H9 (cell line): ENCODE results near the gene RBM12. TPM values are rescaled to one million over a fixed set of nuclear protein-coding genes. Genes with fewer than 3 reads are reported as not detected.

ENCODE experiments used
- DNase-seq: peaks from one replicate; pipeline ENCODE4 v3.0.0-alpha.2; 2017
- H2AFZ ChIP-seq: one replicate; pipeline ENCODE4 v1.6.1; 2013; ENCODE audit warnings: mild to moderate bottlenecking, low read length, control low read depth, moderate library complexity
- H2AK5ac ChIP-seq: 2 replicates; pipeline ENCODE4 v1.6.1; 2013; ENCODE audit warnings: low read length, control low read depth, mixed read lengths; ENCODE audit not compliant: insufficient read length
- H2BK120ac ChIP-seq: one replicate; pipeline ENCODE4 v1.6.1; 2013; ENCODE audit warnings: low read depth, mild to moderate bottlenecking, low read length, control low read depth, inconsistent platforms; ENCODE audit not compliant: poor library complexity, severe bottlenecking
- H2BK12ac ChIP-seq: 2 replicates; pipeline ENCODE4 v1.6.1; 2013; ENCODE audit warnings: low read length, control low read depth, mixed read lengths, low read depth; ENCODE audit not compliant: insufficient read length
- H2BK15ac ChIP-seq: 2 replicates; pipeline ENCODE4 v1.6.1; 2013; ENCODE audit warnings: low read depth, low read length, control low read depth
- H2BK20ac ChIP-seq: one replicate; pipeline ENCODE4 v1.6.1; 2013; ENCODE audit warnings: low read depth, mild to moderate bottlenecking, low read length, control low read depth, inconsistent platforms; ENCODE audit not compliant: poor library complexity, severe bottlenecking
- H2BK5ac ChIP-seq: 2 replicates; pipeline ENCODE4 v1.6.1; 2013; ENCODE audit warnings: low read length, control low read depth, mixed read lengths; ENCODE audit not compliant: insufficient read length
- H3K14ac ChIP-seq: 2 replicates; pipeline ENCODE4 v1.6.1; 2013; ENCODE audit warnings: low read length, control low read depth; ENCODE audit not compliant: insufficient read depth
- H3K18ac ChIP-seq: 2 replicates; pipeline ENCODE4 v1.6.1; 2013; ENCODE audit warnings: low read depth, mild to moderate bottlenecking, mixed read lengths, low read length, control low read depth; ENCODE audit not compliant: insufficient read length
- H3K23ac ChIP-seq: 2 replicates; pipeline ENCODE4 v1.6.1; 2013; ENCODE audit warnings: low read length, control low read depth, mixed read lengths, low read depth; ENCODE audit not compliant: insufficient read length
- H3K23me2 ChIP-seq: 2 replicates; pipeline ENCODE4 v1.6.1; 2013; ENCODE audit warnings: low read depth, mild to moderate bottlenecking, mixed read lengths, low read length, control low read depth; ENCODE audit not compliant: insufficient read length, poor library complexity, severe bottlenecking
- H3K27ac ChIP-seq: 2 replicates; pipeline ENCODE4 v1.5.1; 2013; ENCODE audit warnings: low read length, control low read depth, mixed read lengths, low read depth; ENCODE audit not compliant: insufficient read length
- H3K27me3 ChIP-seq: 2 replicates; pipeline ENCODE4 v1.6.1; 2013; ENCODE audit warnings: low read length, control low read depth, inconsistent platforms; ENCODE audit not compliant: insufficient read depth
- H3K4ac ChIP-seq: 2 replicates; pipeline ENCODE4 v1.6.1; 2013; ENCODE audit warnings: low read depth, mild to moderate bottlenecking, control low read depth, inconsistent platforms, low read length, moderate library complexity
- H3K4me1 ChIP-seq: 2 replicates; pipeline ENCODE4 v1.6.1; 2013; ENCODE audit warnings: low read length, control low read depth, inconsistent platforms; ENCODE audit not compliant: insufficient read depth
- H3K4me2 ChIP-seq: 2 replicates; pipeline ENCODE4 v1.6.1; 2013; ENCODE audit warnings: low read length, control low read depth, mixed read lengths; ENCODE audit not compliant: insufficient read length, insufficient read depth
- H3K56ac ChIP-seq: 2 replicates; pipeline ENCODE4 v1.6.1; 2013; ENCODE audit warnings: low read depth, mild to moderate bottlenecking, mixed read lengths, low read length, control low read depth; ENCODE audit not compliant: insufficient read length
- H3K79me1 ChIP-seq: 2 replicates; pipeline ENCODE4 v1.6.1; 2013; ENCODE audit warnings: low read depth, mild to moderate bottlenecking, moderate library complexity, low read length, control low read depth, inconsistent platforms; ENCODE audit not compliant: insufficient read depth, poor library complexity, severe bottlenecking
- H3K79me2 ChIP-seq: 2 replicates; pipeline ENCODE4 v1.6.1; 2013; ENCODE audit warnings: low read length, control low read depth, inconsistent platforms; ENCODE audit not compliant: insufficient read depth
- H3K9ac ChIP-seq: 2 replicates; pipeline ENCODE4 v1.6.1; 2013; ENCODE audit warnings: low read length, control low read depth, mixed read lengths; ENCODE audit not compliant: insufficient read length; ENCODE audit errors: extremely low read depth
- H3K9me3 ChIP-seq: one replicate; pipeline ENCODE4 v1.6.1; 2013; ENCODE audit warnings: low read depth, low read length, inconsistent platforms; ENCODE audit not compliant: control insufficient read depth
- H3T11ph ChIP-seq: one replicate; pipeline ENCODE4 v1.6.1; 2013; ENCODE audit warnings: mild to moderate bottlenecking, low read length, control low read depth, inconsistent platforms
- H4K20me1 ChIP-seq: one replicate; pipeline ENCODE4 v1.6.1; 2013; ENCODE audit not compliant: control insufficient read depth, insufficient read length, insufficient read depth
- H4K5ac ChIP-seq: 2 replicates; pipeline ENCODE4 v1.6.1; 2013; ENCODE audit warnings: low read depth, mild to moderate bottlenecking, mixed read lengths, low read length, control low read depth; ENCODE audit not compliant: insufficient read length
- H4K8ac ChIP-seq: replicated peaks from 2 replicates; pipeline ENCODE4 v1.6.1; 2013; ENCODE audit warnings: low read length, control low read depth, mixed read lengths, low read depth; ENCODE audit not compliant: insufficient read length
- H4K91ac ChIP-seq: 2 replicates; pipeline ENCODE4 v1.6.1; 2013; ENCODE audit warnings: low read depth, mild to moderate bottlenecking, moderate library complexity, mixed read lengths, low read length, control low read depth; ENCODE audit not compliant: insufficient read length
- H3K27ac Mint-ChIP-seq, 3 experiments: 2 replicates in 2 of 3; 3 replicates in 1 of 3; pipeline ENCODE4 v1.8.0; 2020 to 2021; ENCODE audit warnings: mixed read lengths in 3 of 3, mild to moderate bottlenecking in 1 of 3, moderate library complexity in 1 of 3
- H3K27me3 Mint-ChIP-seq: 2 replicates; pipeline ENCODE4 v1.8.0; 2021; ENCODE audit warnings: low read depth, mild to moderate bottlenecking, moderate library complexity, mixed read lengths
- H3K36me3 Mint-ChIP-seq, 3 experiments: 2 replicates in 2 of 3; 3 replicates in 1 of 3; pipeline ENCODE4 v1.8.0; 2020 to 2021; ENCODE audit warnings: low read depth in 3 of 3, mixed read lengths in 3 of 3; ENCODE audit not compliant: insufficient read depth in 1 of 3
- H3K4me1 Mint-ChIP-seq, 2 experiments: 2 replicates each; pipeline ENCODE4 v1.8.0; 2020; ENCODE audit warnings: mixed read lengths in 2 of 2
- H3K4me3 Mint-ChIP-seq, 2 experiments: 2 replicates in 1 of 2; 3 replicates in 1 of 2; pipeline ENCODE4 v1.8.0; 2020 to 2021; ENCODE audit warnings: mild to moderate bottlenecking in 2 of 2, mixed read lengths in 2 of 2, moderate library complexity in 1 of 2
- H3K9me3 Mint-ChIP-seq, 2 experiments: 2 replicates in 1 of 2; 3 replicates in 1 of 2; pipeline ENCODE4 v1.8.0; 2020; ENCODE audit warnings: mild to moderate bottlenecking in 2 of 2, mixed read lengths in 2 of 2, moderate library complexity in 1 of 2
- WGBS: extraction: QIAGEN DNeasy Blood & Tissue Kit; methylation state at CpG from one replicate; pipeline ENCODE4 v1.1.7; 2013; ENCODE audit warnings: missing lambda C conversion rate, low lambda C conversion rate, mixed read lengths; ENCODE audit not compliant: insufficient read length; ENCODE audit errors: extremely low coverage; 5-methylcytosine and 5-hydroxymethylcytosine counted together
- total RNA-seq: library from RNA; stranded (reverse); gene quantifications from 2 replicates; pipeline ENCODE4 v1.2.1, GENCODE V29; 2021
- TF ChIP-seq, protein P1 (sequence below): fragments of 200-600 bp; sonication (generic); conservative IDR thresholded peaks from 3 replicates; pipeline ENCODE4 v1.8.0; 2021; ENCODE audit warnings: antibody characterized with exemption, mild to moderate bottlenecking

RBM12 gene
- total RNA-seq, 1 experiment from 2014 or later: 260 TPM

DNA sequence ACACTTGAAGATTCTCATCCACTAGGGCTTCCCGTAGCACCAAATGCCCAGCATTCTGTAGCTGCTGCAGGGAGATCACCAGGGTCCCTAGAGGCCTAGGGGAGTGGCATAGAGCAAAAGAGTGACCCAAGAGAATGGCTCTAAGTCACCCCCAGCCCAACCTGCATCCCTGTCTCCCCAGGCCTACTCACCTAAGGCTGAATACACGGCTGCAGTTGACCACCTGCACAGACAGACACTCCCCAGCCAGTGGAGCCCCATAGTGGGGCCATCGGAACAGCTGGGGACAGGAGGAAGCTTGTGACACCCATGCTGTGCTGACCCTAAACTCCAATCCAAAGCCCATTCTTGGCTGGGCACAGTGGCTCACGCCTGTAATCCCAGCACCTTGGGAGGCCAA lies 58.6 kb downstream of the RBM12 start:
- Mint-ChIP-seq H3K36me3 (no peaks in the 10 kb centered on the region; a peak in 1 of 7 replicates), H3K27me3 (peaks cover 43% of the 10 kb centered on the region), H3K9me3 (no peaks in the 10 kb centered on the region), H3K27ac (no peak overlapping the region), H3K4me3 (no peak overlapping the region), H3K4me1 (peaks cover 8% of the 10 kb centered on the region in 2 experiments)
- Histone ChIP-seq H2BK5ac (no peak overlapping the region), H3K56ac (no peak overlapping the region), H3K27ac (no peak overlapping the region), H3K23me2 (peaks cover 11% of the 10 kb centered on the region), H2BK120ac (no peak overlapping the region), H3K9ac (no peak overlapping the region), H3K79me2 (no peaks in the 10 kb centered on the region), H2AK5ac (no peak overlapping the region), H3K4me2 (no peak overlapping the region), H4K91ac (no peak overlapping the region), H2AFZ (no peak overlapping the region), H4K20me1 (no peaks in the 10 kb centered on the region), H3K18ac (no peak overlapping the region), H3T11ph (no peak overlapping the region), H3K4me1 (no peaks in the 10 kb centered on the region), H4K8ac (no peak overlapping the region), H3K9me3 (no peaks in the 10 kb centered on the region), H2BK12ac (no peak overlapping the region), H3K14ac (no peak overlapping the region), H3K23ac (no peak overlapping the region), H2BK15ac (no peak overlapping the region), H3K79me1 (no peaks in the 10 kb centered on the region), H4K5ac (no peak overlapping the region), H3K4ac (no peak overlapping the region), H3K27me3 (peaks cover 11% of the 10 kb centered on the region; the same call in 1 of the 2 replicates), H2BK20ac (no peak overlapping the region)
- DNase-seq: no peak
- no CpG with 5 or more reads among the region's 4 CpGs for WGBS
- TF ChIP-seq, protein P1, sequence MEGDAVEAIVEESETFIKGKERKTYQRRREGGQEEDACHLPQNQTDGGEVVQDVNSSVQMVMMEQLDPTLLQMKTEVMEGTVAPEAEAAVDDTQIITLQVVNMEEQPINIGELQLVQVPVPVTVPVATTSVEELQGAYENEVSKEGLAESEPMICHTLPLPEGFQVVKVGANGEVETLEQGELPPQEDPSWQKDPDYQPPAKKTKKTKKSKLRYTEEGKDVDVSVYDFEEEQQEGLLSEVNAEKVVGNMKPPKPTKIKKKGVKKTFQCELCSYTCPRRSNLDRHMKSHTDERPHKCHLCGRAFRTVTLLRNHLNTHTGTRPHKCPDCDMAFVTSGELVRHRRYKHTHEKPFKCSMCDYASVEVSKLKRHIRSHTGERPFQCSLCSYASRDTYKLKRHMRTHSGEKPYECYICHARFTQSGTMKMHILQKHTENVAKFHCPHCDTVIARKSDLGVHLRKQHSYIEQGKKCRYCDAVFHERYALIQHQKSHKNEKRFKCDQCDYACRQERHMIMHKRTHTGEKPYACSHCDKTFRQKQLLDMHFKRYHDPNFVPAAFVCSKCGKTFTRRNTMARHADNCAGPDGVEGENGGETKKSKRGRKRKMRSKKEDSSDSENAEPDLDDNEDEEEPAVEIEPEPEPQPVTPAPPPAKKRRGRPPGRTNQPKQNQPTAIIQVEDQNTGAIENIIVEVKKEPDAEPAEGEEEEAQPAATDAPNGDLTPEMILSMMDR: no peak
